Glutamatergic neuron (in vitro differentiated cells): Measurements from ENCODE around the gene POLR2I. TPM values are rescaled to one million over a fixed set of nuclear protein-coding genes. Genes with fewer than 3 reads are reported as not detected.
A peak's percentile ranks its signal among the peaks of the same experiment; 100 is the strongest.
"Not testable (repeated sequence)": the region's sequence is repeated elsewhere in the genome, so short reads cannot be mapped to it uniquely, and the experiment has no call there.

ENCODE experiments used
- DNase-seq: peaks from one replicate; pipeline ENCODE4 v3.0.0; 2022
- H3K27ac Mint-ChIP-seq: one replicate; pipeline ENCODE4 v1.8.0; 2020; ENCODE audit warnings: mild to moderate bottlenecking, mixed read lengths, inconsistent platforms; ENCODE audit not compliant: unreplicated experiment
- H3K27me3 Mint-ChIP-seq: one replicate; pipeline ENCODE4 v1.8.0; 2020; ENCODE audit warnings: mild to moderate bottlenecking, moderate library complexity, mixed read lengths, inconsistent platforms; ENCODE audit not compliant: unreplicated experiment
- H3K36me3 Mint-ChIP-seq: one replicate; pipeline ENCODE4 v1.8.0; 2020; ENCODE audit warnings: mild to moderate bottlenecking, mixed read lengths, inconsistent platforms; ENCODE audit not compliant: unreplicated experiment
- H3K4me1 Mint-ChIP-seq: one replicate; pipeline ENCODE4 v1.8.0; 2020; ENCODE audit warnings: mild to moderate bottlenecking, low read depth, mixed read lengths, inconsistent platforms; ENCODE audit not compliant: unreplicated experiment
- H3K4me3 Mint-ChIP-seq: one replicate; pipeline ENCODE4 v1.8.0; 2020; ENCODE audit warnings: mild to moderate bottlenecking, mixed read lengths, inconsistent platforms; ENCODE audit not compliant: unreplicated experiment
- H3K9me3 Mint-ChIP-seq: one replicate; pipeline ENCODE4 v1.8.0; 2020; ENCODE audit warnings: mild to moderate bottlenecking, moderate library complexity, mixed read lengths, inconsistent platforms; ENCODE audit not compliant: unreplicated experiment
- CTCF ChIP-seq: fragments of 200-600 bp; sonication (generic); IDR thresholded peaks from one replicate; pipeline ENCODE4 v1.5.0; 2021; ENCODE audit not compliant: partially characterized antibody, unreplicated experiment
- total RNA-seq: library from RNA; stranded (reverse); fragmentation: NEBNext Ultra II Directional; extraction: Animal tissue kit (Norgen Biotek cat#: 25700); gene quantifications from one replicate; pipeline ENCODE4 v1.2.1, GENCODE V29; 2021; ENCODE audit not compliant: unreplicated experiment

Gene POLR2I
- total RNA-seq, 1 donor from 2014 or later = 79.2 TPM

GRCh38 chr19:36079389-36079945 lies 35.2 kb downstream of the POLR2I start:
- Mint-ChIP-seq H3K4me1 (peaks cover 3% of the 10 kb centered on the region), H3K27me3 (no peaks in the 10 kb centered on the region), H3K36me3 (peaks cover 5% of the 10 kb centered on the region), H3K9me3 (no peaks in the 10 kb centered on the region), H3K27ac (no peak overlapping the region), H3K4me3 (no peak overlapping the region)
- DNase-seq = no peak
- TF ChIP-seq CTCF = no peak

GRCh38 chr19:36073121-36073876 lies 41.4 kb downstream of the POLR2I start:
- DNase-seq = no peak
- Mint-ChIP-seq H3K4me3 (no peak overlapping the region), H3K27ac (peak overlapping the region; percentile 29), H3K36me3 (no peaks in the 10 kb centered on the region), H3K27me3 (peaks cover 2% of the 10 kb centered on the region), H3K4me1 (peaks cover under 1% of the 10 kb centered on the region), H3K9me3 (no peaks in the 10 kb centered on the region)
- no peak for TF ChIP-seq CTCF

GRCh38 chr19:36072081-36072480 lies 42.6 kb downstream of the POLR2I start:
- Mint-ChIP-seq H3K4me1 (peaks cover 2% of the 10 kb centered on the region), H3K36me3 (no peaks in the 10 kb centered on the region), H3K4me3 (no peak overlapping the region), H3K27me3 (peaks cover 2% of the 10 kb centered on the region), H3K9me3 (no peaks in the 10 kb centered on the region), H3K27ac (no peak overlapping the region)
- DNase-seq = no peak
- TF ChIP-seq CTCF = no peak

- H3K4me1 Mint-ChIP-seq = not testable (repeated sequence)
Measured at GRCh38 chr19:36068810-36069499, 45.7 kb downstream of the POLR2I start.

GRCh38 chr19:36067681-36068080 lies 47.0 kb downstream of the POLR2I start:
- Mint-ChIP-seq H3K9me3 (no peaks in the 10 kb centered on the region), H3K27me3 (peaks cover 6% of the 10 kb centered on the region), H3K27ac (peak overlapping the region; percentile 82), H3K4me3 (no peak overlapping the region), H3K36me3 (no peaks in the 10 kb centered on the region), H3K4me1 (peaks cover 2% of the 10 kb centered on the region)
- TF ChIP-seq CTCF = no peak
- no peak for DNase-seq

More at GRCh38 chr19:36068810-36069499, 45.7 kb downstream of the POLR2I start:
- not testable (repeated sequence) for H3K4me3 Mint-ChIP-seq, H3K27ac Mint-ChIP-seq, H3K36me3 Mint-ChIP-seq, H3K9me3 Mint-ChIP-seq, H3K27me3 Mint-ChIP-seq
- peak; percentile 29 for DNase-seq
